SK-N-DZ (cell line): ENCODE data around the gene SSC4D.
"Not testable (repeated sequence)": the region's sequence is repeated elsewhere in the genome, so short reads cannot be mapped to it uniquely, and the experiment has no call there.

Source experiments
- DNase-seq: peaks from one replicate; pipeline ENCODE4 v3.0.0-alpha.2; 2015; ENCODE audit warnings: low spot score

The SSC4D gene

GRCh38 chr7:76423666-76424412 is 14.3 kb upstream of the SSC4D start:
- no peak for DNase-seq

- DNase-seq: not testable (repeated sequence)
Observed at GRCh38 chr7:76421097-76421496, 11.6 kb upstream of the SSC4D start.

DNA sequence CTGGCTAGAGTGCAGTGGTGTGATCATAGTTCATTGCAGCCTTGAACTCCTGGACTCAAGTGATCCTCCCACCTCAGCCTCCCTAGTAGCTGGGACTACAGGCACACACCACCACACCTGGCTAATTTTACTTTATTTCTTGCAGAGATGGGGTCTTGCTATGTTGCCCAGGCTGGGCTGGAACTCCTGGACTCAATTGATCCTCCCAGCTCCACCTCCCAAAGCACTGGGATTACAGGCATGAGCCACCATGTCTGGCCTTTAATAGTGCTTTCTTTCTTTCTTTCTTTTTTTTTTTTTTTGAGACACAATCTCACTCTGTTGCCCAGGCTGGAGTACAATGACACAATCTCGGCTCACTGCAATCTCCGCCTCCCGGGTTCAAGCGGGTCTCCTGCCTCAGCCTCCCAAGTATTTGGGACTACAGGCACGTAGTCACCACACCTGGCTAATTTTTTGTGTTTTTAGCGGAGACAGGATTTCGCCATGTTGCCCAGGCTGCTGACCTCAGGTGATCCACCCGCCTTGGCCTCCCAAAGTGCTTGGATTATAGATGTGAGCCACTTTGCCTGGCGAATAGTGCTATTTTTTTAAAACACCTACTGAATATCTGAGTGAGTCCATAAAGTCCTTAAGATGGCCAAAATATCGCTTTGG is 8.3 kb upstream of the SSC4D start:
- DNase-seq: not testable (repeated sequence)

- no peak for DNase-seq
Observed at GRCh38 chr7:76412249-76412648, 2.8 kb upstream of the SSC4D start.

- no peak for DNase-seq
Observed at GRCh38 chr7:76411626-76412025, 2.1 kb upstream of the SSC4D start.

DNA sequence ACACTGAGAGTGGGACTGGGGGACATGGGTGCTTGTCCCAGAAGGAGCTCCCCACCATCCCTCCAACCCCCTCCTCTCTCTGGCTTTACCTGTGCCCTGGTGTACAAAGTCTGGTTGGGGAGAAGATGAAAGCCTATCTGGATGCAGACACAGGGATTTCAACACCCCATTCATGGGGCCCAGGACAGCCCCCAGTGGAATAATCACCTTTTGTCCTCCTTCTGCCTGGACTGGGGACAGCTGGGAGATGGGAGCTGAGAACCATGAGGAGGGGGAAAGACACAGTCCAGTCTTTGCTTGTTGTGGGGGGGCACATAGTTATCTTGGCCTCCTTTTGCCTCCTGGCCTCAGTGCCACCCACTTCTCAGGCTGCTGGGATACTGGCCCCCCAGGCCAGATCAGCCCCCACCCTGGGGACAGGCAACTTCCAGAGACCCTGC is 1.4 kb downstream of the SSC4D start:
- no peak for DNase-seq

GRCh38 chr7:76407718-76408117 is 1.8 kb downstream of the SSC4D start:
- no peak for DNase-seq

DNA sequence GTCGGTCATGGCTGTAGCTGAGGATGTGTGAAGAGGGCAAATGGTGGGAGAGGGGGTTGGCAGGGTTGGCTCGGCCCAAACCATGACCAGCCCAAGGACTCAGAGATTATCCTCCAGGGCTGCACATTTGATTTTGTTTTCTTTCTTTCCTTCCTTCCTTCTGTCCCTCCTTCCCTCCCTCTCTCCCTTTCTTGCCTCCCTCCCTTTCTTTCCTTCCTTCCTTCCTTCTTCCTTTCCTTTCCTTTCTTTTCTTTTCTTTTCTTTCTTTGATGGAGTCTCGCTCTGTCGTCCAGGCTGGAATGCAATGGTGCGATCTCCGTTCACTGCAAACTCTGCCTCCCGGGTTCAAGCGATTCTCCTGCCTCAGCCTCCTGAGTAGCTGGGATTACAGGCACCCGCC is 3.8 kb downstream of the SSC4D start:
- DNase-seq: no peak

DNA sequence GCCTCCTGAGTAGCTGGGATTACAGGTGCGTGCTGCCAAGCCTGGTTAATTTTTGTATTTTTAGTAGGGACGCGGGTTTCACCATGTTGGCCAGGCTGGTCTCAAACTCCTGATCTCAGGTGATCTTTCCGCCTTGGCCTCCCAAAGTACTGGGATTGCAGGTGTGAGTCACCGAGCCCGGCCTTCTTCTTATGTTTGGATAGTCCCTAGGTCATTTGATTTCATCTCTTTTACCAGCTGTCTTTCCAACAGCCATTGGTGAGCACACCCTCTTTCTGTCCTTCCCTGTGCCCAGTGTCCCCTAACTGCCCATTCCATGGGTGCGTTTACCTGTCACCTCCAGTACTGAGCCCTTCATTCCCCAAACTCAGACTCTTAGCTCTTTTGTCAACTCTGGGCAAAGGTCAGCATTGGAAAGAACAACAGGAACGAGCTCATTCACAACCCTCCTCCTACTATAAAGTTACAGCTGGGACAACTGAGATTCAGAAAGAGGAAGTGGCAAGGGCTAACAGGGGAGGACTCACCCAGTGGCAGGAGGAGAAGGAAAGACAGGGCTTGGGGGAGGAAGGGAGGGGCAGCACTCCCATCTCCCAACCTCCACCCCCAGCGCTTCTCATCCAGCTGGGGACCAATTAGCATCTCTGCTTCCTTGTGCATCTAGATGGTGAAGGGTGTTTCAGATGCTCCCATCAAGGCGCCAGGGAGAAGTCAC is 5.6 kb downstream of the SSC4D start:
- DNase-seq: no peak

- not testable (repeated sequence) for DNase-seq
Observed at GRCh38 chr7:76403097-76403496, 6.4 kb downstream of the SSC4D start.

- DNase-seq: no peak
Observed at GRCh38 chr7:76400248-76400647, 9.2 kb downstream of the SSC4D start.

- peak; percentile 61 for DNase-seq
Observed at GRCh38 chr7:76397409-76398183, 11.9 kb downstream of the SSC4D start.

DNA sequence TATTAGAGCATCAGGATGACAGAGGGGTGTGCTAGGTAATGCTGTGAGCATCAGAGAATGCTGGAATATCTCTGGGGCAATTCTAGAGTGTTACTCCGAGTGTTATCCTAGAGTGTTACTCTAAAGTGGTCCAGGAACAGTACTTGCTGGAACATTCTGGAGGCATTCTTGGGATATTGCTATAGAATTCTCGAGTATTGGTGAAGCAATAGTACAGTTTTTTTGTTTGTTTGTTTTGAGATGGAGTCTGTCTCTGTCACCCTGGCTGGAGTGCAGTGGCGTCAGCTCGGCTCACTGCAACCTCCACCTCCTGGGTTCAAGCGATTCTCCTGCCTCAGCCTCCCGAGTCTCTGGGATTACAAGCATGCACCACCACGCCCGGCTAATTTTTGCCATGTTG is 12.6 kb downstream of the SSC4D start:
- DNase-seq: no peak

DNA sequence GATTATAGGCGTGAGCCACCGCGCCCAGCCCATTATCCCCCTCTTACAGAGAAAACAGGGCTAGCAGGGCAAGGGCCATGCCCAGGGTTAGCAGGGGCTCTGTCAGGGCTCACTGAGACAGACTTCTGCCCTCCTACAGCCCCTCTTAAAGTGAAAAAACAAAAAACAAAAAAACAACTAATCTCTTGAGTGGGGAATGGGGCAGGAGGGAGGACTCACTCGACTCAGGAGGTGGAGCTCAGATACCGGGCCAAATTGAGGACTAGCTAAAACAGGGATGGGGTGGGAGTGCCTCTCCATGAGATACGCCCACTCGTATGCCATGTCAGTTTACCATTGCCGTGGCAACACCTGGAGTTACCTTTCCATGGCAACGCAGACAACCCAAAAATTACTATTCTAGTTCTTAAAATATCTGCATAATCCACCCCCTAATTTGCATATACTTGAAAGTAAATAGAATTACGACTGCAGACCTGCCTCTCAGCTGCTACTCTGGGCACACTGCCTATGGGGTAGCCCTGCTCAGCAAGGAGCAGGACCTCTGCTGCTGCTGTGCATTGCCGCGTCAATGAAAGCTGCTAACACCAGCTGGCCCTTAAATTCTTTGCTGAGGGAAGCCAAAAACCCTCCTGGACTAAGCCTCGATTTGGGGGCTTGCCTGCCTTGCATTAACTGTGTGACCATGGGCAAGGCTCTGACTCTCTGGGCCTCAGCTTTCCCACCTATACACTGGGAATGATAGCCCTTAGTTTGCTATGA is 13.4 kb downstream of the SSC4D start:
- DNase-seq: no peak

GRCh38 chr7:76395605-76395964 is 13.9 kb downstream of the SSC4D start:
- DNase-seq: not testable (repeated sequence)

DNA sequence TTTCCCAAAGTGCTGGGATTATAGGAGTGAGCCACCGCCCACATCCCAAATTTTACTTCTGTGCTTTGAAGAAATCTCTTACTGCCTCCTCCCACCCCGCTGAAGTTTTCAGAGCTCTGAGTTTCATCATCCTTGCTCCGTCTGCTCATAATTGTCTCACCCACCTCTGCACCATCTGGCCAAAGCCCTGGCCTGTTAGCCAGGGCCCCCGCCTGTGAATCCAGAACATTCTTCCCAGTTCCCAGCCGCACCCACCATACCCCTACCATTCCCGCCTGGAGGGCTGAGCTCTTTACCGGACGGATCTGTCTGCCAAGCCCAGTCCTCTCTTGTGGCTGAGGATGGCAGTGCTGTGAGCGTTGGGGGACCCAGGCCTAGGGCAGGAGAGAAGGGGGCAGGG is 14.5 kb downstream of the SSC4D start:
- DNase-seq: no peak

- peak; percentile 85 for DNase-seq
Observed at GRCh38 chr7:76393116-76394031, 16.1 kb downstream of the SSC4D start.

DNA sequence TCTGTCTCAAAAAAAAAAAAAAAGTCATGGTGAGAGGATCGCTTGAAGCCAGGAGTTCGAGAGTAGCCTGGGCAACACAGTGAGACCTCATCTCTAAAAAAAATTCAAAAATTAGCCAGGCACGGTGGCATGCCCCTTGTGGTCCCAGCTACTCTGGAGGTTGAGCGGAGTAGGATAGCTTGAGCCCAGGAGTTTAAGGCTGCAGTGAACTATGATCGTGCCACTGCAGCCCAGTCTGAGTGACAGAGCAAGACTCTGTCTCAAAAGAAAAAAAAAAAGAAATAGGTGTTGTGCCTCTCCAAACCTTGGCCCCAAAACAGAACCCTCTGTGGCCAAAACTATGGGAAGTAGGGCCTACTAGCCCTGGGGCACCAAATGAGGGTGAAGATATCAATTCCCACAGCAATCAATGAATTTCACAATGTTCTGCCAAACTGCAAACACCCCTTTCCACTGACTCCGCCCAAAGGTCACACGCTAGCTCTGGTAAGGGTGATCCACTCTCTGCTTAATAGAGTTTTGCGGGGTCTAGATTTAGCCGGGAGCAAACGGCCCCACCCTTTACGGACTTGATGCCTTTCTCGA is 16.9 kb downstream of the SSC4D start:
- no peak for DNase-seq

DNA sequence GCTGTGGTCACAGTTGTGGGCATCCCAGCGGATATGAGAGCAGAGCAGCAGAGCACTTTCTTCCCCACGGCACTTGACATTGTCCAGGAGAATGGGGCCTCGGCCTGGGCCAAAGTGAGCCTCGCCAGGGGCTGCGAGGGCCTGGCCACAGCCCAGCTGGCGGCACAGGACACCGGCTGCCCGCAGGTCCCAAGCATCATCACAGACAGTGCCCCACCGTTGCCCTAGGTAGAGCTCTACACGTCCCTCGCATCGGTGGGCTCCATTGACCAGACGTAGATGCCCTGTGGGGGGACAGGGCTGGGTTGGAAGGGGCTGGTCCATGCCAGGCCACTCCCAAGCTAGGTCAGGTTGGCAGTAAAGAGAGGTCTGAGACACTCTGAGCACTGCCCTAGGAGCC is 19.4 kb downstream of the SSC4D start:
- DNase-seq: no peak

DNA sequence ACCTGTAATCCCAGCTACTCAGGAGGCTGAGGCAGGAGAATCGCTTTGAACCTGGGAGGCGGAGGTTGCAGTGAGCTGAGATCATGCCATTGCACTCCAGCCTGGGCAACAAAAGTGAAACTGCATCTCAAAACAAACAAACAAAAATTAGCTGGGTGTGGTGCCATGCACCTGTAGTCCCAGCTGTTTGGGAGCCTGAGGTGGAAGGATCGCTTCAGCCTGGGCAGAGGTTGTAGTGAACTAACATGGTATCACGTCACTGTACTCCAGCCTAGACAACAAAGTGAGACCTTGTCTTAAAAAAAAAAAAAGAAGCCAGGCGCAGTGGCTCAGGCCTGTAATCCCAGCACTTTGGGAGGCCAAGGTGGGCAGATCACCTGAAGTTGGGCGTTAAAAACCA is 21.7 kb downstream of the SSC4D start:
- DNase-seq: not testable (repeated sequence)
